Endothelial cell of umbilical vein (primary cell): Measurements from ENCODE around the gene RABL6. TPM values are rescaled to one million over a fixed set of nuclear protein-coding genes. Genes with fewer than 3 reads are reported as not detected.

Experiments used
- Bru-seq: library from RNA; stranded (reverse); fragments of 400-500 nt; gene quantifications from one replicate; lab custom pipeline; 2021; lab: Mats Ljungman, UMichigan
- BruChase-seq, 2 experiments: library from RNA; stranded (reverse); fragments of 400-500 nt; gene quantifications; one replicate each; lab custom pipeline; 2021; lab: Mats Ljungman, UMichigan
- BruUV-seq: library from RNA; stranded (reverse); fragments of 400-500 nt; replicated peaks from 2 replicates; lab custom pipeline; 2021; lab: Mats Ljungman, UMichigan
- CTCF ChIA-PET: fragments of 300-600, 350-600 bp; sonication (Branson Sonifier 250); formaldehyde crosslinking; loops from one replicate; lab custom pipeline; 2021; ENCODE audit warnings: antibody characterized with exemption, inconsistent platforms; lab: Charles Lee
- POLR2A ChIA-PET: fragments of 300-600, 350-600 bp; sonication (Branson Sonifier 250); formaldehyde crosslinking; loops from one replicate; lab custom pipeline; 2021; ENCODE audit warnings: antibody characterized with exemption, inconsistent platforms; lab: Charles Lee
- DNase-seq: peaks from one replicate; pipeline ENCODE4 v3.0.0-alpha.2; 2011; ENCODE audit warnings: low read depth, low spot score
- FAIRE-seq: peaks from 2 replicates; lab custom pipeline; 2011; peaks lifted over from hg19 to GRCh38; lab: Jason Lieb, UNC
- H2AFZ ChIP-seq: 2 replicates; pipeline ENCODE4 v1.6.0; 2012; ENCODE audit warnings: low read depth, low read length, control low read depth, inconsistent platforms
- H3K27ac ChIP-seq: 2 replicates; pipeline ENCODE4 v1.5.1; 2011; ENCODE audit warnings: low read depth, mild to moderate bottlenecking, control low read depth, low read length, moderate library complexity; ENCODE audit not compliant: insufficient read depth
- H3K27me3 ChIP-seq, 2 experiments: 2 replicates each; pipeline versions ENCODE4 v1.6.0 to v1.6.1; 2011; ENCODE audit warnings: low read length in 2 of 2, mixed read lengths in 1 of 2; ENCODE audit not compliant: control insufficient read depth in 2 of 2, insufficient read depth in 2 of 2
- H3K36me3 ChIP-seq, 2 experiments: 2 replicates in 1 of 2; 3 replicates in 1 of 2; pipeline ENCODE4 v1.5.1; 2011; ENCODE audit warnings: low read length in 2 of 2, mild to moderate bottlenecking in 1 of 2, moderate library complexity in 1 of 2; ENCODE audit not compliant: control insufficient read depth in 2 of 2, insufficient read depth in 2 of 2; ENCODE audit errors: extremely low read depth in 1 of 2
- H3K4me1 ChIP-seq: 3 replicates; pipeline ENCODE4 v1.5.1; 2011; ENCODE audit warnings: mild to moderate bottlenecking, low read length; ENCODE audit not compliant: control insufficient read depth, insufficient read depth; ENCODE audit errors: extremely low read depth
- H3K4me2 ChIP-seq: 2 replicates; pipeline ENCODE4 v1.6.1; 2011; ENCODE audit warnings: low read length, control low read depth, mixed read lengths; ENCODE audit not compliant: insufficient read depth
- H3K4me3 ChIP-seq, 3 experiments: fragments of 200-600 bp in 1 of 3; sonication (generic), shearing (Covaris generic) in 1 of 3; replicated peaks in 1 of 3; 2 replicates each; pipeline ENCODE4 v1.5.1; 2011 to 2016; ENCODE audit warnings: control low read depth in 3 of 3, low read length in 3 of 3, mild to moderate bottlenecking in 2 of 3, inconsistent platforms in 1 of 3, low read depth in 1 of 3, moderate library complexity in 1 of 3; ENCODE audit not compliant: insufficient read depth in 1 of 3
- H3K79me2 ChIP-seq: 2 replicates; pipeline ENCODE4 v1.6.0; 2012; ENCODE audit warnings: low read length, inconsistent platforms; ENCODE audit not compliant: control insufficient read depth, insufficient read depth
- H3K9ac ChIP-seq: replicated peaks from 2 replicates; pipeline ENCODE3; 2011; ENCODE audit warnings: low read length, control low read depth; ENCODE audit not compliant: insufficient read depth; ENCODE audit errors: extremely low read depth
- H3K9me1 ChIP-seq: replicated peaks from 3 replicates; pipeline ENCODE4 v1.6.0; 2011; ENCODE audit warnings: mild to moderate bottlenecking, low read length; ENCODE audit not compliant: control insufficient read depth, insufficient read depth; ENCODE audit errors: extremely low read depth
- H3K9me3 ChIP-seq: replicated peaks from 2 replicates; pipeline ENCODE4 v1.5.1; 2012; ENCODE audit warnings: low read length, inconsistent platforms; ENCODE audit not compliant: control insufficient read depth, insufficient read depth
- H4K20me1 ChIP-seq: replicated peaks from 2 replicates; pipeline ENCODE3; 2011; ENCODE audit warnings: mild to moderate bottlenecking, low read length; ENCODE audit not compliant: control insufficient read depth, insufficient read depth; ENCODE audit errors: extremely low read depth
- JUN ChIP-seq: IDR thresholded peaks from 2 replicates; pipeline ENCODE4 v1.6.1; 2011; ENCODE audit warnings: borderline replicate concordance, low read depth; ENCODE audit not compliant: insufficient read length, insufficient read depth
- POLR2A ChIP-seq: IDR thresholded peaks from 2 replicates; pipeline ENCODE4 v1.6.1; 2012; ENCODE audit warnings: low read depth, mild to moderate bottlenecking, control low read depth, low read length
- POLR2AphosphoS5 ChIP-seq: IDR thresholded peaks from 2 replicates; pipeline ENCODE4 v1.6.1; 2012; ENCODE audit warnings: low read depth, mild to moderate bottlenecking, control low read depth, low read length, moderate library complexity; ENCODE audit not compliant: insufficient read depth
- dilution Hi-C: fragments of 300-500 bp; cut with MboI; formaldehyde crosslinking; loops from one replicate; pipeline ENCODE4 v1.15.0; 2019; ENCODE audit warnings: low sequenced_read_pairs; ENCODE audit not compliant: extremely low pct_ligation_motif_present
- intact Hi-C: fragments of 100-400 bp; cut with micrococcal nuclease; formaldehyde crosslinking; loops from one replicate; pipeline ENCODE4 v1.10.0; 2022
- long read RNA-seq: library from polyadenylated mRNA; stranded (forward); transcript quantifications from one replicate; pipeline ENCODE4 v2.0.0, GENCODE V29; 2021
- polyA minus RNA-seq, 3 experiments: library from RNA; depleted of rRNA, polyadenylated mRNA; stranded (reverse); fragments of >200 nt; gene quantifications; 1 replicate in 1 of 3; 2 replicates in 2 of 3; pipeline ENCODE4 v1.2.3, GENCODE V29; 2011
- polyA plus RNA-seq, 4 experiments: library from polyadenylated mRNA; depleted of rRNA in 3 of 4; stranded (reverse) in 3 of 4; unstranded in 1 of 4; fragments of >200 nt; gene quantifications; 2 replicates each; pipeline versions ENCODE4 v1.2.1 to v1.2.3, GENCODE V29; 2011 to 2012; ENCODE audit warnings: missing spikeins in 1 of 4
- total RNA-seq: library from RNA; stranded (reverse); gene quantifications from 2 replicates; pipeline ENCODE4 v1.2.3, GENCODE V29; 2021

Gene RABL6
- total RNA-seq = 112 TPM in 2 replicates
- 60.8 and 61.3 TPM in 2 replicates for polyA plus RNA-seq
- 52.4 and 58.7 TPM in 2 replicates for polyA plus RNA-seq (2011; cell fraction: cytosol; rRNA removed)
- 87.8 and 92.7 TPM in 2 replicates for polyA plus RNA-seq (2011; cell fraction: nucleus; rRNA removed)
- polyA plus RNA-seq (2012) = 111 and 119 TPM in 2 replicates
- 72.8 and 74.6 TPM in 2 replicates for polyA minus RNA-seq
- 60.0 TPM for polyA minus RNA-seq (2011; cell fraction: cytosol; rRNA and poly(A)+ RNA removed)
- polyA minus RNA-seq (2011; cell fraction: nucleus; rRNA and poly(A)+ RNA removed) = 37.0 and 48.5 TPM in 2 replicates
- Bru-seq, nascent RNA = percentile 63 among the genes with signal in this experiment
- BruChase-seq, experiment 1, labeled RNA remaining after a 6-hour chase = percentile 93 among the genes with signal in this experiment
- BruChase-seq, experiment 2, labeled RNA remaining after a 2-hour chase = percentile 84 among the genes with signal in this experiment
- long read RNA-seq, transcript RABL6-201 (15 exons, 3,091 nt) = major isoform, 40 of 137 reads
- long read RNA-seq, transcript RABL6-204 (8 exons, 1,580 nt) = minor isoform, 9 of 137 reads
- long read RNA-seq, partial matches to known transcripts = 67 of 137 reads
- long read RNA-seq, other reads (novel, unspliced or antisense) = 20 of 137 reads

- POLR2A ChIA-PET = interaction anchor here (1.0 kb wide), 1 partner anchor 13 kb away, joined by 7 read pairs; no protein-coding TSS in a partner anchor
- Histone ChIP-seq H3K9me1 (no peaks in the 10 kb centered on the region), H3K4me1 (peaks cover 15% of the 10 kb centered on the region), H4K20me1 (no peaks in the 10 kb centered on the region), H3K36me3 (peaks cover 0 to under 1% of the 10 kb centered on the region in 2 experiments), H3K9me3 (no peaks in the 10 kb centered on the region), H3K27me3 (peaks cover 0 to under 1% of the 10 kb centered on the region in 2 experiments), H3K9ac (peak within 1 kb of the TSS; percentile 80), H3K27ac (peak within 1 kb of the TSS; percentile 59), H3K79me2 (peaks cover 37% of the 10 kb centered on the region), H2AFZ (peak within 1 kb of the TSS; percentile 71), H3K4me2 (peak within 1 kb of the TSS; percentile 70), H3K4me3 (peak within 1 kb of the TSS; percentile 78 to 98 (median 90))
- TSS peak; percentile 43 for BruUV-seq
- TF ChIP-seq JUN (no peak), POLR2A (peak; percentile 94), POLR2AphosphoS5 (peak; percentile 89)
- DNase-seq (peak; percentile 80), FAIRE-seq (peak; percentile 78)
- CTCF ChIA-PET = interaction anchor here (0.9 to 3.7 kb wide), 8 partner anchors 15 to 242 kb away, joined by 3 to 13 read pairs (median 4); partner anchors contain the start of genes AJM1, FBXW5 and TMEM141
- dilution Hi-C loops = loop anchor here (25.0 kb wide), 1 partner anchor 130 kb away; the partner anchor contains the start of genes C8G and FBXW5
- intact Hi-C loops = loop anchor here (1.0 to 5.0 kb wide), 2 partner anchors 35 to 137 kb away; partner anchors contain the start of genes AJM1 and FBXW5
Measured at GRCh38 chr9:136807281-136808074, at the start of gene RABL6. TSS of gene RABL6 (plus strand) at chr9:136807948. CDS start at chr9:136808197, 249 bp downstream.
